Esophagus squamous epithelium (tissue), 4 donors: ENCODE data around the gene DCDC2.

Experiments
- POLR2A ChIP-seq, 4 donors: fragments of 450-650 bp; IDR thresholded peaks; one replicate each; pipeline ENCODE4 v1.6.1; 2017; ENCODE audit warnings: antibody characterized with exemption in 4 of 4, mild to moderate bottlenecking in 4 of 4, moderate library complexity in 3 of 4
- TF ChIP-seq, protein P1 (sequence below), 6 experiments: fragments of 450-650 bp in 4 of 6; fragments of 200-600 bp in 2 of 6; sonication (generic) in 2 of 6; IDR thresholded peaks; one replicate each; pipeline ENCODE4 v1.5.1; 2016 to 2019; ENCODE audit warnings: antibody characterized with exemption in 6 of 6, mild to moderate bottlenecking in 4 of 6, moderate library complexity in 4 of 6

GRCh38 chr6:24197892-24198291 is 160.0 kb downstream of the DCDC2 start:
- TF ChIP-seq, protein P1, sequence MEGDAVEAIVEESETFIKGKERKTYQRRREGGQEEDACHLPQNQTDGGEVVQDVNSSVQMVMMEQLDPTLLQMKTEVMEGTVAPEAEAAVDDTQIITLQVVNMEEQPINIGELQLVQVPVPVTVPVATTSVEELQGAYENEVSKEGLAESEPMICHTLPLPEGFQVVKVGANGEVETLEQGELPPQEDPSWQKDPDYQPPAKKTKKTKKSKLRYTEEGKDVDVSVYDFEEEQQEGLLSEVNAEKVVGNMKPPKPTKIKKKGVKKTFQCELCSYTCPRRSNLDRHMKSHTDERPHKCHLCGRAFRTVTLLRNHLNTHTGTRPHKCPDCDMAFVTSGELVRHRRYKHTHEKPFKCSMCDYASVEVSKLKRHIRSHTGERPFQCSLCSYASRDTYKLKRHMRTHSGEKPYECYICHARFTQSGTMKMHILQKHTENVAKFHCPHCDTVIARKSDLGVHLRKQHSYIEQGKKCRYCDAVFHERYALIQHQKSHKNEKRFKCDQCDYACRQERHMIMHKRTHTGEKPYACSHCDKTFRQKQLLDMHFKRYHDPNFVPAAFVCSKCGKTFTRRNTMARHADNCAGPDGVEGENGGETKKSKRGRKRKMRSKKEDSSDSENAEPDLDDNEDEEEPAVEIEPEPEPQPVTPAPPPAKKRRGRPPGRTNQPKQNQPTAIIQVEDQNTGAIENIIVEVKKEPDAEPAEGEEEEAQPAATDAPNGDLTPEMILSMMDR (IDR thresholded peaks at IDR 0.05) = no peak
- no peak for TF ChIP-seq POLR2A (IDR thresholded peaks at IDR 0.05)
